GM18909 (cell line): ENCODE data around the gene CROCC.

Source experiments
- ATAC-seq: cut with Tn5 transposase; IDR thresholded peaks from one replicate; pipeline ENCODE4 v1.9.1; 2021; ENCODE audit warnings: mild to moderate bottlenecking; ENCODE audit not compliant: unreplicated experiment, poor library complexity

CROCC gene

GRCh38 chr1:17004466-17005364, 83.0 kb downstream of the CROCC start:
- no peak for ATAC-seq

- ATAC-seq, result no peak
Observed at GRCh38 chr1:17005365-17005740, 83.6 kb downstream of the CROCC start.

DNA sequence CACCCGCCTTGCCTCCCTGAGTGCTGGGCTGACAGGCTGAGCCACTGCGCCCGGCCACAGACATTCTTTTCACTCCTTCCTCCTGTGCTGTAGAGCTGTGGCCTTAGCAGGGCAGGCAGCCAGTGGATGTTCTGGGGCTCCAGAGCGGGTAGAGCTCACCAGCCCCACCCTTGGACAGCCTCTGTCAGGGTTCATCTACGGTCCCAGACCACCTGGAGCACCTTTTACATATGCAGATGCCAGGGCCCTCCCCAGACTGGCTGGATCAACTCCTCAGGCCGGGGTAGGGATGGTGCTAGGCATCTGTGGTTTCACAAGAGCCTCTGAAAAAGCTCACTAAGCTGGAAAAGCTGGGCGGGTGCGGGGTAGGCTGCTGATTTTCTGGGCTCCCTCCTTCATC, 85.4 kb downstream of the CROCC start:
- no peak for ATAC-seq

DNA sequence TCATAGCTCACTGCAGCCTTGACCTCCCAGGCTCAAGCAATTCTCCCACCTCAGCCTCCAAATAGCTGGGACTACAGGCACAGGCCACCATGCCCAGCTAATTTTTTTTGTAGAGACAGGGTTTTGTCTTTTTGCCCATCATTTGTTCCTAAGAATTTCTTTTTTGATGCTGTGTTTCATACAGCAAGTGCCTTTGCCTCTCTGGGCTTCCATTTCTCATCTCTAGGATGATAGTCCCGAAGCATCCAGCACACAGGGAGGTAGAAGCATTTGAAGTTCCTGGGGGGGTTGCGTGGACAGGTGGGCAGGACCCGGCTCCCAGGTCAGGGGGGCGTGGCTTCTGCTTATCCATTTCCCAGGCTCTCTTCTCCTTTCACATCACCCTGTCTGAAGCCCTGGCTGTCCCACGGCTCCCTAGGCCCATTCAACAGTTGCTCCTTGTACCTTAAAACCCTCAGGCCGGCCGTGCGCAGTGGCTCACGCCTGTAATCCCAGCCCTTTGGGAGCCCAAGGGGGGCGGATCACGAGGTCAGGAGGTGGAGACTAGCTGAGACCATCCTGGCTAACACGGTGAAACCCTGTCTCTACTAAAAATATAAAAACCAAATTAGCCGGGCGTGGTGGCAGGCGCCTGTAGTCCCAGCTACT, 86.6 kb downstream of the CROCC start:
- ATAC-seq, result no peak

DNA sequence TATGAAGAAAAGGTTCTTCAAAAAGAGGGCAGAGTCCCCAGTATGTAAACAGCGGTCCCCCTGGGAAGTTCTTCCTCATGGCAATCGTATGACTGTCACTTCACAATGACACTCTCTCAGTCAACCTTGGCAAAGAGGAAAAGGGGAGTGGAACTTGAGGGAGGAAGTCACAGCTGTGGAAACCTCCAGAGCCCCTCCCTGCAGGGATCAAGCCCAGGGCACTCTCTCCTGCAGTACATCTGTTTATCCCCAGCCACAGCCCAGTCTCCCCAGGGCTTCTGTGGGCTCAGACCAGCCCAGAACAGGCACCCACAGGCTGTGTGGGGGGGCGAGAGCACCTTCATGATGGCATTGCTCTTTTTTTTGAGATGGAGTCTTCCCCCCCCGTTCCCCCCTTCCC, 88.0 kb downstream of the CROCC start:
- ATAC-seq, result no peak

DNA sequence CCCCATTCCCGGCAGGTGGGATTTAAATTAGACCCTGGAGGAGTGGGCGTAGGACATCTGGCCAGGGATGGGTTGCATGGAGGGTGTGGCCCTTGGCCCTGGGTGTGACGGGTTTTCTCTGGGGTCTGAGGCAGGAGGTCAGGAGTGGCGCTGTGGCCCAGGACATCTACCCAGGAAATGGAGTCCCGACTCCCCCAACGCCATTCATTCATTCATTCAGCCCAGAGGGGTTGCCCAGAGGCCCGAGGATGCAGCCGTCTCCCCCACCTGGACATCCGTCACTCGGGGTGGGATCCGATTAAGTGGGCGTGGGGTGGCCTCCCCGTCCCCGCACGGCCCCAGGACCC, 89.3 kb downstream of the CROCC start:
- ATAC-seq, result peak; percentile 2

GRCh38 chr1:17011439-17012307, 89.9 kb downstream of the CROCC start, which contains the start of gene ATP13A2:
ATP13A2 (minus strand) TSS chr1:17011928; CDS start chr1:17011738, 190 bp downstream.
- peak; percentile 89 for ATAC-seq

GRCh38 chr1:17012775-17013490, 91.2 kb downstream of the CROCC start:
- ATAC-seq, result no peak

GRCh38 chr1:17013491-17014320, 92.0 kb downstream of the CROCC start:
- no peak for ATAC-seq

- no peak for ATAC-seq
Observed at GRCh38 chr1:17014671-17015567, 93.2 kb downstream of the CROCC start.

- no peak for ATAC-seq
Observed at GRCh38 chr1:17016317-17016661, 94.6 kb downstream of the CROCC start.

DNA sequence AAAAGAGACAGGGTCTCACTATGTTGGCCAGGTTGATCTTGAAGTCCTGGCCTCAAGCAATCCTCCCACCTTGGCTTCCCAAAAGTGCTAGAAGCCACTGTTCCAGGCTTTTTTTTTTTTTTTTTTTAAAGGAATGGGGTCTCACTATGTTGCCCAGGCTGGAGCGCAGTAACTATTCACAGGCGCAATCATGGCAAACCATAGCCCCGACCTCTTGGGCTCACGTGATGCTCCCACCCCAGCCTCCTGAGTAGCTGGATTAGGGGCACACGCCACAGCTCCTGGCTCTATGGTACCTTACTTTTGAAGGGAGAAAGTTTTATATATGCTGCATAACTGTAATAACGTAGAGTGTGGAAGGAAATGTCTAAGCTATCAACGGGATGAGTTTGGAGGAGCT, 95.7 kb downstream of the CROCC start:
- ATAC-seq, result no peak

GRCh38 chr1:17018849-17019248, 97.1 kb downstream of the CROCC start:
- no peak for ATAC-seq

DNA sequence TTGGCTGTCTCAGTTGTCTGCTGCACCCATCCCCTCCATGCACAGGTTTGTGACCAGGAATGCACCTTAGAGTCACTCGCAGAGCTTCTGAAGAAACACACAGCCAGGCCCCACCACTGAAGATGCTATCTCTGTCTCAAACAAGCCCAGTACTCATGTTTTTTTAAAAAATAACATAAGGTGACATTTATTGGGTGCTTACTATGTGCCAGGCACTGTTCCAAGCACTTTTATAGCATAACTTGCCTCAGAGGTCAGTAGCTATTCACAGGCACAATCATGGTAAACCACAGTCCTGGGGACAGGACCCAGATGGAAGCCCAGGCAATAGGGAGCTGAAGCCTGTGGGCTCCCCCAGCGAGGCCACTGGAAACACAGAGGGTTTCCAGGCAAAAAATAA, 98.8 kb downstream of the CROCC start:
- no peak for ATAC-seq

DNA sequence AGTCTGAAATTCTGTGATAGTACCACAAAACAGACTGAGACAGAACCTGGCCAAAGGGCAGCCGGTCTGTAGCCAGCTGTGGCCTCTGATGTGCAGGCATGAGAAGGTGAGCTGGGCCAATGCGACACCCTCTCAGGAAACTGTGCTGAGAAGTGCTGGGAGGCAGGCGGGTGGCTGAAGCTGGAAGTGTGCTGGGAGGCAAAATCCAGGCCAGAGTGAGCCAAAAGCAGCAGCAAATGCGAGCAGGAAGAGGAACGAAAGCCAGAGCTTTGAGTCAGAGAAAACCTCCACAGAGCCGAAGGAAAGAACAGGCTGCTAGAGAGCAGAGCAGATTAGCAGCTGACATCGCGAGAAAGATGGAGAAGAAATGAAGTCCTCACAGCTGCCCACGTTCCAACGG, 100.2 kb downstream of the CROCC start:
- no peak for ATAC-seq
